HCT116 (cell line): ENCODE measurements around the gene ABI1. TPM values are rescaled to one million over a fixed set of nuclear protein-coding genes. Genes with fewer than 3 reads are reported as not detected.

Experiments
- ATAC-seq: fragments of 200-7000 bp; cut with Tn5 transposase; 2 replicates; pipeline ENCODE4 v1.9.1; 2020; ENCODE audit warnings: mild to moderate bottlenecking, moderate library complexity
- BruUV-seq: library from RNA; stranded (reverse); fragments of 400-500 nt; replicated peaks from 2 replicates; lab custom pipeline; 2021; lab: Mats Ljungman, UMichigan
- CTCF ChIA-PET: fragments of 300-600 bp; sonication (Branson Sonifier 250); formaldehyde crosslinking; loops from one replicate; lab custom pipeline; 2021; ENCODE audit warnings: antibody characterized with exemption; lab: Charles Lee
- POLR2A ChIA-PET: fragments of 300-600, 350-600 bp; sonication (Branson Sonifier 250); formaldehyde crosslinking; loops from one replicate; lab custom pipeline; 2021; ENCODE audit warnings: antibody characterized with exemption; lab: Charles Lee
- RAD21 ChIA-PET, 2 experiments: fragments of 300-600 bp; sonication (Branson Sonifier 250); formaldehyde crosslinking; loops; one replicate each; lab custom pipeline; 2023; ENCODE audit warnings: low total read pairs in 2 of 2; ENCODE audit not compliant: uncharacterized antibody in 2 of 2, unreplicated experiment in 2 of 2, low non-redundant PET in 1 of 2; lab: Charles Lee
- DNase-seq: peaks from one replicate; pipeline ENCODE4 v3.0.0-alpha.2; 2010; ENCODE audit warnings: low read depth, low spot score
- H2AFZ ChIP-seq: fragments of 200-600 bp; shearing (Covaris generic), sonication (generic); 2 replicates; pipeline ENCODE4 v1.6.1; 2017; ENCODE audit warnings: low read depth, mixed run types, mixed read lengths, antibody characterized with exemption, low read length; ENCODE audit not compliant: poor library complexity, severe bottlenecking
- H3K27ac ChIP-seq: 2 replicates; pipeline ENCODE4 v1.5.1; 2012; ENCODE audit warnings: low read depth, low read length
- H3K27me3 ChIP-seq: fragments of 200-600 bp; sonication (generic); 2 replicates; pipeline ENCODE4 v1.6.1; 2016; ENCODE audit warnings: mixed run types, low read length, mixed read lengths; ENCODE audit not compliant: insufficient read depth
- H3K36me3 ChIP-seq, 2 experiments: fragments of 200-500 bp in 1 of 2; fragments of 200-600 bp in 1 of 2; sonication (Bioruptor generic) in 1 of 2; sonication (generic) in 1 of 2; 2 replicates each; pipeline versions ENCODE4 v1.5.1 to v1.6.1; 2014 to 2016; ENCODE audit warnings: low read length in 2 of 2, inconsistent platforms in 1 of 2, mixed read lengths in 1 of 2, mixed run types in 1 of 2; ENCODE audit not compliant: insufficient read depth in 2 of 2, control insufficient read depth in 1 of 2
- H3K4me1 ChIP-seq, 2 experiments: fragments of 200-600 bp in 1 of 2; sonication (generic) in 1 of 2; 2 replicates each; pipeline versions ENCODE4 v1.5.1 to v1.6.1; 2012 to 2017; ENCODE audit warnings: low read length in 2 of 2, inconsistent platforms in 1 of 2, mild to moderate bottlenecking in 1 of 2, mixed read lengths in 1 of 2, mixed run types in 1 of 2, moderate library complexity in 1 of 2; ENCODE audit not compliant: insufficient read depth in 2 of 2, control insufficient read depth in 1 of 2
- H3K4me2 ChIP-seq: fragments of 200-600 bp; sonication (generic); 2 replicates; pipeline ENCODE4 v1.6.1; 2017; ENCODE audit warnings: mixed run types, low read length, mixed read lengths
- H3K4me3 ChIP-seq, 2 experiments: fragments of 200-600 bp in 1 of 2; sonication (generic) in 1 of 2; replicated peaks in 1 of 2; 2 replicates each; pipeline ENCODE4 v1.5.1; 2011 to 2016; ENCODE audit warnings: low read length in 2 of 2, control low read depth in 1 of 2, low read depth in 1 of 2, mild to moderate bottlenecking in 1 of 2, mixed read lengths in 1 of 2, mixed run types in 1 of 2
- H3K79me2 ChIP-seq: fragments of 200-600 bp; sonication (generic); 2 replicates; pipeline ENCODE4 v1.6.1; 2017; ENCODE audit warnings: mild to moderate bottlenecking, mixed run types, low read length, moderate library complexity, mixed read lengths; ENCODE audit not compliant: insufficient read depth
- H3K9ac ChIP-seq: fragments of 200-600 bp; sonication (generic); 2 replicates; pipeline ENCODE4 v1.6.1; 2016; ENCODE audit warnings: low read length, mixed read lengths
- H3K9me2 ChIP-seq: fragments of 200-600 bp; sonication (generic), shearing (Covaris generic); 2 replicates; pipeline ENCODE4 v1.6.1; 2017; ENCODE audit warnings: mixed run types, mild to moderate bottlenecking, moderate library complexity; ENCODE audit not compliant: insufficient read depth
- H3K9me3 ChIP-seq, 2 experiments: fragments of 200-500 bp in 1 of 2; fragments of 200-600 bp in 1 of 2; sonication (Bioruptor generic) in 1 of 2; sonication (generic) in 1 of 2; 2 replicates each; pipeline ENCODE4 v1.6.1; 2014 to 2017; ENCODE audit warnings: low read length in 2 of 2, mixed read lengths in 2 of 2, inconsistent platforms in 1 of 2, low read depth in 1 of 2, mild to moderate bottlenecking in 1 of 2, mixed run types in 1 of 2, moderate library complexity in 1 of 2; ENCODE audit not compliant: control insufficient read depth in 1 of 2, insufficient read depth in 1 of 2
- H4K20me1 ChIP-seq: fragments of 200-600 bp; sonication (generic), shearing (Covaris generic); 2 replicates; pipeline ENCODE4 v1.6.1; 2017; ENCODE audit warnings: mixed run types, mild to moderate bottlenecking, moderate library complexity; ENCODE audit not compliant: insufficient read depth
- ATF3 ChIP-seq: IDR thresholded peaks from 2 replicates; pipeline ENCODE4 v1.6.1; 2012
- EGR1 ChIP-seq: IDR thresholded peaks from 2 replicates; pipeline ENCODE4 v1.6.1; 2012; ENCODE audit warnings: low read depth
- EZH2 ChIP-seq: fragments of 200-600 bp; sonication (generic); IDR thresholded peaks from 2 replicates; pipeline ENCODE4 v1.6.1; 2017; ENCODE audit warnings: antibody characterized with exemption, mixed run types
- SP1 ChIP-seq: IDR thresholded peaks from 2 replicates; pipeline ENCODE4 v1.6.1; 2012; ENCODE audit warnings: low read depth
- TCF7L2 ChIP-seq: IDR thresholded peaks from 2 replicates; pipeline ENCODE4 v1.7.0; 2011; ENCODE audit warnings: borderline replicate concordance, inconsistent platforms; ENCODE audit not compliant: insufficient read depth, insufficient read length; ENCODE audit errors: extremely low read depth
- ZBTB33 ChIP-seq: IDR thresholded peaks from 2 replicates; pipeline ENCODE4 v1.6.1; 2011; ENCODE audit warnings: mild to moderate bottlenecking, low read length, moderate library complexity; ENCODE audit not compliant: insufficient replicate concordance; ENCODE audit errors: extremely low read depth
- ZFX ChIP-seq: fragments of 450-650 bp; IDR thresholded peaks from 2 replicates; pipeline ENCODE4 v1.6.1; 2017
- intact Hi-C: fragments of 100-400 bp; cut with micrococcal nuclease; formaldehyde crosslinking; loops from 2 replicates; pipeline ENCODE4 v1.10.0; 2022
- total RNA-seq: library from RNA; stranded (reverse); gene quantifications from one replicate; pipeline ENCODE4 v1.2.1, GENCODE V29; 2021; ENCODE audit not compliant: unreplicated experiment

Gene ABI1
- total RNA-seq, 1 experiment from 2014 or later, result 34.8 TPM

GRCh38 chr10:26821699-26822570, 38.8 kb downstream of the ABI1 start (continued):
- TF ChIP-seq EZH2 (no peak), ATF3 (no peak), EGR1 (no peak), ZFX (no peak)

- H3K27ac ChIP-seq, result no peak overlapping the region
- no peak for TF ChIP-seq EGR1
- no peak for TF ChIP-seq SP1
- no peak for TF ChIP-seq TCF7L2
- no peak for TF ChIP-seq ZBTB33
- intact Hi-C loops, result no loop called here
- H3K9me2 ChIP-seq, result no peaks in the 10 kb centered on the region
- peaks cover 21% of the 10 kb centered on the region; the same call in 1 of the 2 replicates for H3K79me2 ChIP-seq
- DNase-seq, result no peak
- H3K9me3 ChIP-seq, result no peaks in the 10 kb centered on the region
- ATAC-seq, result no peak
- no peaks in the 10 kb centered on the region for H3K36me3 ChIP-seq
- H2AFZ ChIP-seq, result no peak overlapping the region
- ChIA-PET CTCF (no interaction called here), RAD21 (no interaction called here), POLR2A (no interaction called here)
- no peak overlapping the region for H3K9ac ChIP-seq
- H3K4me2 ChIP-seq, result no peak overlapping the region
- no peak overlapping the region for H3K4me3 ChIP-seq
- no peaks in the 10 kb centered on the region for H4K20me1 ChIP-seq
- BruUV-seq, result no TSS peak
- H3K27me3 ChIP-seq, result no peaks in the 10 kb centered on the region
- no peaks in the 10 kb centered on the region for H3K4me1 ChIP-seq
These were observed 45.3 kb downstream of the ABI1 start for GRCh38 chr10:26815500-26815899.
